ENCODE data around the gene JDP2. TPM values are rescaled to one million over a fixed set of nuclear protein-coding genes. Genes with fewer than 3 reads are reported as not detected.

The JDP2 gene, protein sequence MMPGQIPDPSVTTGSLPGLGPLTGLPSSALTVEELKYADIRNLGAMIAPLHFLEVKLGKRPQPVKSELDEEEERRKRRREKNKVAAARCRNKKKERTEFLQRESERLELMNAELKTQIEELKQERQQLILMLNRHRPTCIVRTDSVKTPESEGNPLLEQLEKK
- 26.3 to 39.7 TPM (median 36.0 TPM) in 5 replicates for total RNA-seq (2022; extraction: Qiagen RNA extraction)

DNA sequence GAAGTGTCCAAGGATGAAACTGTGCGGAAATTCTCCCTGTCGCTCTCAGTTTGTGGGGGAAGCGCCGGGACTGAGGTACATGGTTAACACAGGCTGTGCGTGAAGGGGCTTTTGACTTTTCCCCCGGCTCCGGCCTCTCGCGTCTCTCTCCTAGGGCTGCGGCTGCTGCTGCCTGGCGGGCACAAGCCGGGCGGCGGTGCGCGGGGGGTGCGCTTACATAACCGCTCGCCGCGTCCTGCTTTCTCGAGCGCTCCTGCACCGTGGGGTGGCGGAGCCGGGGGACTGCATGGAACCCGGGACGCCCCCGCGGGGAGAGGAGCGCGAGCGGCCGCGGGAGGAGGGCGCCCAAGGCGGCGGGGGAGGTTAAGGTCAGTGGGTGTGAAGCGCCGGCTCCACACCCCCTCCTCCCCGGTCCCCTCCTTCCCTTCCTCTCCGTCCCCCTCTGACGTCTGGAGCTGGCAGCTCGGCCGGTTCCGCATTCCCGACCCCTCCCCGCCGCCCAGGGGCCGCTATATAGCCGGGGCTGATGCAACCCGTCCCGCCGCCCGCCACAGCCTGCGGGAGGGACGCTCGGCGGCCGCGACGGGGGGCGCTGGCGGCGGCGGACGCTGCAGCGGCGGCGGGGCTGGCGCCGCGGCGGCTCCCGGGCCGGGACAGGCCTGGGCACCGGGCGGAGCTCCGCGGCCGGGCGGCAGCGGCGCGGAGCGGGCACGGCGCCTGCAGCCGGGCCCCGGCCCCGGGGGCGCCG is at the start of gene JDP2:
JDP2 (plus strand) TSS at position 541 of the 748 bp plus-strand sequence. CDS start 9,899 bp downstream, outside the sequence.

DNA sequence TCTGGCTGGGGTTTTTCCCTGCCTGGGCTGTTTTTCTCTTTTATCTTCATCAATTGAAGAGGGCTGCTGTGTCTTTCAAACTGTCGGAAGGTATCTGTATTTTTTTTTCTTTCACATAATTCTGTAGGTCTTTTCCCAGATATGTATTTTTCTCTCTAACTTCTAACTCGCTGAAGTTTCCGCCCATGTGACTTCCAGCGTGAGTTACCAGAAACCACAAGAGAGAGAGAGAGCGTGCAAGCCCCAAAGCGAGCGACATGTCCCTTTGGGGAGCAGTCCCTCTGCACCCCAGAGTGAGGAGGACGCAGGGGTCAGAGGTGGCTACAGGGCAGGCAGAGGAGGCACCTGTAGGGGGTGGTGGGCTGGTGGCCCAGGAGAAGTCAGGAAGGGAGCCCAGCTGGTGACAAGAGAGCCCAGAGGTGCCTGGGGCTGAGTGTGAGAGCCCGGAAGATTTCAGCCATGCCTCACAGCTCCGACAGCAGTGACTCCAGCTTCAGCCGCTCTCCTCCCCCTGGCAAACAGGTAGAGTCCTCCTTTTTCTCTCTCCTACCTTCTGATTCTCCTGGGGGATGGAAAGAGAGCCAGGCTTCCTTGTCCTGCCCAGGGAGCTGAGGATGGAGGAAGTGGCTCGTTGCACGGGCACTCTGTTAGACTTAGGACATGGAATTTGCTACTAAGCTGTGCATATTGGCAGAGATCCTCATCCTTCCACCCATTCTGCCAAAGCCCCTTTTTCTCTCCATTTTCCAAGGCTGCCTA is 94.6 kb downstream of the JDP2 start, which contains the start of gene BATF:
BATF (plus strand) TSS at position 246 of the 759 bp plus-strand sequence; CDS start at position 460, 214 bp downstream.

Other genes with a start within 250 kb of the JDP2 start
- 8.9 to 13.2 TPM (median 9.6 TPM) in 5 replicates for gene FOS, start 149.2 kb upstream of the JDP2 start, total RNA-seq (2022; extraction: Qiagen RNA extraction)
- 0.10 TPM in 1 of 5 replicates, not detected in the others for gene BATF, start 94.4 kb downstream of the JDP2 start, total RNA-seq (2022; extraction: Qiagen RNA extraction)
- 11.1 to 14.2 TPM (median 12.5 TPM) in 5 replicates for gene FLVCR2, start 150.6 kb downstream of the JDP2 start, total RNA-seq (2022; extraction: Qiagen RNA extraction)
- gene ERG28, start 232.9 kb downstream of the JDP2 start, total RNA-seq (2022; extraction: Qiagen RNA extraction): 12.2 to 17.0 TPM (median 16.5 TPM) in 5 replicates
- gene TTLL5, start 233.2 kb downstream of the JDP2 start, total RNA-seq (2022; extraction: Qiagen RNA extraction): 11.5 to 14.8 TPM (median 12.6 TPM) in 5 replicates